OCI-LY3 (cell line): ENCODE data around the gene GOSR2.
"Not testable (repeated sequence)": the region's sequence is repeated elsewhere in the genome, so short reads cannot be mapped to it uniquely, and the experiment has no call there.

ENCODE experiments used
- H2AFZ ChIP-seq: fragments of 200-600, 300-600 bp; shearing (Covaris generic); 2 replicates; pipeline ENCODE4 v1.6.0; 2014; ENCODE audit warnings: antibody characterized with exemption, low read depth, low read length
- H3K27ac ChIP-seq: fragments of 200-600, 300-600 bp; sonication (generic); 2 replicates; pipeline ENCODE4 v1.5.1; 2014; ENCODE audit warnings: mild to moderate bottlenecking, low read length, moderate library complexity, mixed read lengths
- H3K27me3 ChIP-seq: fragments of 200-600, 300-600 bp; sonication (generic); 2 replicates; pipeline ENCODE4 v1.6.1; 2014; ENCODE audit warnings: low read depth, low read length, mixed read lengths
- H3K36me3 ChIP-seq: fragments of 200-600, 300-600 bp; sonication (generic); replicated peaks from 2 replicates; pipeline ENCODE3; 2014; ENCODE audit warnings: low read depth, low read length, mixed read lengths
- H3K4me1 ChIP-seq: fragments of 300-600, 200-600 bp; sonication (generic); 2 replicates; pipeline ENCODE4 v1.6.1; 2014; ENCODE audit warnings: low read length, mixed read lengths
- H3K4me2 ChIP-seq: fragments of 200-600, 300-600 bp; sonication (generic); 2 replicates; pipeline ENCODE4 v1.6.1; 2014; ENCODE audit warnings: low read length, mixed read lengths
- H3K4me3 ChIP-seq: fragments of 300-600, 200-600 bp; sonication (generic); 2 replicates; pipeline ENCODE4 v1.5.1; 2014; ENCODE audit warnings: antibody characterized with exemption, mild to moderate bottlenecking, low read length, moderate library complexity
- H3K79me2 ChIP-seq: fragments of 300-600, 200-600 bp; shearing (Covaris generic); 2 replicates; pipeline ENCODE4 v1.6.1; 2014; ENCODE audit warnings: mild to moderate bottlenecking, low read length, mixed read lengths
- H3K9ac ChIP-seq: fragments of 300-600, 200-600 bp; shearing (Covaris generic); 2 replicates; pipeline ENCODE4 v1.6.0; 2014; ENCODE audit warnings: mild to moderate bottlenecking, low read length, moderate library complexity
- H3K9me3 ChIP-seq: fragments of 200-600, 300-600 bp; shearing (Covaris generic); 2 replicates; pipeline ENCODE4 v1.6.1; 2014; ENCODE audit warnings: low read length, mixed read lengths; ENCODE audit not compliant: insufficient read depth
- H4K20me1 ChIP-seq: fragments of 200-600, 300-600 bp; sonication (generic); 2 replicates; pipeline ENCODE4 v1.6.1; 2016; ENCODE audit warnings: low read length, mixed read lengths; ENCODE audit not compliant: insufficient read depth
- EZH2phosphoT487 ChIP-seq: fragments of 200-600 bp; shearing (Covaris generic); IDR thresholded peaks from 2 replicates; pipeline ENCODE4 v1.6.1; 2018; ENCODE audit warnings: antibody characterized with exemption, mixed run types, low read depth
- TF ChIP-seq, protein P1 (sequence below): fragments of 200-600, 300-600 bp; sonication (generic); IDR thresholded peaks from 2 replicates; pipeline ENCODE4 v1.5.1; 2014; ENCODE audit warnings: antibody characterized with exemption, low read length, low read depth

The GOSR2 gene

DNA sequence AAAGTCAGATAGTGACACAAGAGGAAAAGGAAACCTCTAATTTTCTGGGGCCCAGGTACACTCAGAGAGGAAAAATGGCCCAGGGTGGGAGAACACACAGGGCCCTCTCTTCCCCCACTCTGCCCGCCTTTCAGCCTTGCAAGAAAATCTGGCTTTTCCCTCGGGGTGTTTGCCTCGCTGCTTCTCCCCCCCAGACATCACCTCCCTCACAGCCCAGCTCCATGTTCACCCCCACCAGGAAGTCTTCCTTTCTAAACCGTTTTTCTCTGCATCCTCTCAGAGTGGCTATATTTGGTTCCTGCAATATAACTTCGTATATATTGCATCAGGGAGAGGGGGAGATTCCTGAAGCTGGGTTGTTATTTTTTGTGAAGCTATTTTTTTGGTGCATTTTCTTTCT is 28.7 kb downstream of the GOSR2 start:
- Histone ChIP-seq H3K4me3 (no peak overlapping the region), H3K79me2 (no peaks in the 10 kb centered on the region), H3K9ac (no peak overlapping the region), H3K36me3 (no peaks in the 10 kb centered on the region), H2AFZ (no peak overlapping the region), H3K27ac (no peak overlapping the region), H3K27me3 (peaks cover 8% of the 10 kb centered on the region; the same call in 1 of the 2 replicates), H3K4me1 (no peaks in the 10 kb centered on the region), H3K4me2 (no peak overlapping the region), H4K20me1 (no peaks in the 10 kb centered on the region), H3K9me3 (no peaks in the 10 kb centered on the region)
- TF ChIP-seq, protein P1, sequence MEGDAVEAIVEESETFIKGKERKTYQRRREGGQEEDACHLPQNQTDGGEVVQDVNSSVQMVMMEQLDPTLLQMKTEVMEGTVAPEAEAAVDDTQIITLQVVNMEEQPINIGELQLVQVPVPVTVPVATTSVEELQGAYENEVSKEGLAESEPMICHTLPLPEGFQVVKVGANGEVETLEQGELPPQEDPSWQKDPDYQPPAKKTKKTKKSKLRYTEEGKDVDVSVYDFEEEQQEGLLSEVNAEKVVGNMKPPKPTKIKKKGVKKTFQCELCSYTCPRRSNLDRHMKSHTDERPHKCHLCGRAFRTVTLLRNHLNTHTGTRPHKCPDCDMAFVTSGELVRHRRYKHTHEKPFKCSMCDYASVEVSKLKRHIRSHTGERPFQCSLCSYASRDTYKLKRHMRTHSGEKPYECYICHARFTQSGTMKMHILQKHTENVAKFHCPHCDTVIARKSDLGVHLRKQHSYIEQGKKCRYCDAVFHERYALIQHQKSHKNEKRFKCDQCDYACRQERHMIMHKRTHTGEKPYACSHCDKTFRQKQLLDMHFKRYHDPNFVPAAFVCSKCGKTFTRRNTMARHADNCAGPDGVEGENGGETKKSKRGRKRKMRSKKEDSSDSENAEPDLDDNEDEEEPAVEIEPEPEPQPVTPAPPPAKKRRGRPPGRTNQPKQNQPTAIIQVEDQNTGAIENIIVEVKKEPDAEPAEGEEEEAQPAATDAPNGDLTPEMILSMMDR: no peak

DNA sequence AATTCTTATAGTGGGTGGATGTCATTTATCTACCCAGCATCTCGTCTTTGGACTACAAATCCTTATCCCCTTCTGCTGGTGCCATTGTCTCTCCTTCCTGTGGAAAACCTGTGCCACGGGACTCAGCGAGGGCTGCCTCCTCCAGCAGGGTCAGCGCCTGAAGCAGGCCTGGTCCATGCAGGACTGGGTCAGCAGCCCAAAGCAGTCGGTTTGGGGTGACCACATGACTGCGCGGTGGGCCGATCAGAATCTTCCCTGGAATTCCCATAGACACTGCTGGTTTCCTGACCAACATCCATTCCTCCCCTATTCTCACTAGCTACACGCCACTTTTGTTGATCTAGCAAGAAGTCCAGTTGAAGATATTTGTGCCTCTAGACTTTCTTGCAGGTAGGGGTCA is 29.2 kb downstream of the GOSR2 start:
- no peaks in the 10 kb centered on the region for H3K36me3 ChIP-seq
- no peaks in the 10 kb centered on the region for H3K4me1 ChIP-seq
- H3K9me3 ChIP-seq: no peaks in the 10 kb centered on the region
- no peak overlapping the region for H3K4me3 ChIP-seq
- H3K9ac ChIP-seq: no peak overlapping the region
- H3K4me2 ChIP-seq: no peak overlapping the region
- no peak overlapping the region for H3K27ac ChIP-seq
- H2AFZ ChIP-seq: no peak overlapping the region
- TF ChIP-seq, protein P1: no peak
- no peak for TF ChIP-seq EZH2phosphoT487
- H3K27me3 ChIP-seq: 0 out of 2 replicates have a peak, but pooled peaks cover 6% of the 10 kb centered on the region
- no peaks in the 10 kb centered on the region for H3K79me2 ChIP-seq
- H4K20me1 ChIP-seq: no peaks in the 10 kb centered on the region

DNA sequence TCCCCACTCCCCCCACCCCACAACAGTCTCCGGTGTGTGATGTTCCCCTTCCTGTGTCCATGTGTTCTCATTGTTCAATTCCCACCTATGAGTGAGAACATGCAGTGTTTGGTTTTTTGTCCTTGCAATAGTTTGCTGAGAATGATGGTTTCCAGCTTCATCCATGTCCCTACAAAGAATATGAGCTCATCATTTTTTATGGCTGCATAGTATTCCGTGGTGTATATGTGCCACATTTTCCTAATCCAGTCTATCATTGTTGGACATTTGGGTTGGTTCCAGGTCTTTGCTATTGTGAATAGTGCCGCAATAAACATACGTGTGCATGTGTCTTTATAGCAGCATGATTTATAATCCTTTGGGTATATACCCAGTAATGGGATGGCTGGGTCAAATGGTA is 30.2 kb downstream of the GOSR2 start:
- not testable (repeated sequence) for H2AFZ ChIP-seq, H3K4me2 ChIP-seq, H3K9me3 ChIP-seq, H3K36me3 ChIP-seq, H3K27ac ChIP-seq, H3K27me3 ChIP-seq, H4K20me1 ChIP-seq, H3K9ac ChIP-seq, H3K4me3 ChIP-seq, H3K79me2 ChIP-seq, H3K4me1 ChIP-seq

DNA sequence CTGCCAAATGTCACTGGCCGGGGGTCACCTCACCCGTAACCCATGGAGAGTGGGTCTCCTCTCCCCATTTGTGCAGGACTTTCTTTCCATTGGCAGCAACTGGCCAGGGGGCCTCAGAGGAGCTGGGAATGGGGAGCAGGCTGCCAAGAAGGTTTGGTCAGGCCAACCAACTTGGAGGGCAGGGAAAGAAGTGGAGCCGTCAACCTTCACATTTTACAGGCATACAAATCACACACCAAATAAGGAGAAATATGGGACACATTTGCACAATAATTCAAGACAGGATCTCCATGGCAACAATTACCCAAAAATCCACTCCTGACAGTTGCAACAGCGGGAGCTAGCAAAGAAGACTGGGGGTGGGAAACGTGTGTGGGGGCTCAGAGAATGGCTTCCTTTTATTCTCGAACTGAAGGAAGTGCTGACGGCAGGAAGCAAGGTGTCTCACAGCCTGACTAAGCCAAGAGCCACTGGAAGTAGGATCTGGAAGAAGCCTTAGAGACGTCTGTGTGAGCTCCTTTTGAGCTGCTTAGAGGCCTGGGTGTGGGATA is 35.2 kb downstream of the GOSR2 start:
- H3K27me3 ChIP-seq: peaks cover 31% of the 10 kb centered on the region
- no peak overlapping the region for H2AFZ ChIP-seq
- H3K27ac ChIP-seq: no peak overlapping the region
- no peak overlapping the region for H3K4me2 ChIP-seq
- no peaks in the 10 kb centered on the region for H3K9me3 ChIP-seq
- no peak for TF ChIP-seq EZH2phosphoT487
- TF ChIP-seq, protein P1: no peak
- no peak overlapping the region for H3K4me3 ChIP-seq
- peaks cover 4% of the 10 kb centered on the region; the same call in 1 of the 2 replicates for H3K4me1 ChIP-seq
- no peaks in the 10 kb centered on the region for H3K36me3 ChIP-seq
- H3K79me2 ChIP-seq: no peaks in the 10 kb centered on the region
- H4K20me1 ChIP-seq: no peaks in the 10 kb centered on the region
- no peak overlapping the region for H3K9ac ChIP-seq
